AML-193 (cell line): ENCODE data around the gene TOMM20L.
"Not testable (repeated sequence)": the region's sequence is repeated elsewhere in the genome, so short reads cannot be mapped to it uniquely, and the experiment has no call there.

Experiments used
- DNase-seq, 2 experiments: peaks; one replicate each; lab custom pipeline; 2025; lab: John Stamatoyannopoulos, UW

Gene TOMM20L

GRCh38 chr14:58395812-58396788, at the start of gene TOMM20L:
Gene TOMM20L, plus strand, starts transcription at chr14:58395930. Its CDS starts 28 bp downstream, at chr14:58395958.
- DNase-seq: peak; percentile 66 to 68

DNA sequence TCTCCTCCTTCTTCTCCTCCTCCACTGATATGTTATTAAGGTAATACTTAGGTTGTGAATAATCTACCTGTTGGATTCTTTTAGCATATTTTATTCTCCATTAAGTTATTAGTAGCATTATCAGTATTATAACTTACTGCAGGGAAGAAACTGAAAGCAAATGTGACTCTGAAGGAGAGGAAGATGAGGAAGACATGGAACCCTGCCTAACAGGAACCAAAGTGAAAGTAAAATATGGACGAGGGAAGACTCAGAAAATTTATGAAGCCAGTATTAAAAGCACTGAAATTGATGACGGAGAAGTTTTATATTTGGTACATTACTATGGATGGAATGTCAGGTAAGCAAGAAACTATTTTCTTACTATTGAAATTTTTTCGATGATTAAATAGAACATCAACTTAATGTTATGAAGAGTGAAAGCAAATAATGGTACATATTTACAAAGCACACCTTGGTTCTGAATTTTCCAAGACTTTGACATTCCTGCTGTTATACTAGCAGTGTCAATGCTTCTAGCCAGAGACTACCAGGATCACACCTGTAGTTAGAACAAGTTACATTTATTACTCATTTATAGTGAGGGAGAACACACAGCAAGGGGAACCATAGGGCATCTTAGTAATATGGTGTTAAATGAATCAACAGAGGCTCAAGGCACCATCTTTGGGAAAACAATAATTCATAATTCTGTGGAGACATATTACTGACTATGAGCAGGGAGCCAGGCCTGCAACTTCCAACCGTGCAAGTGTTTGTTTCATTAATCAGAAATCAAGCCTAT, 42.0 kb upstream of the TOMM20L start:
- DNase-seq: no peak

- DNase-seq: no peak
Measured at GRCh38 chr14:58354808-58355207, 40.9 kb upstream of the TOMM20L start.

DNA sequence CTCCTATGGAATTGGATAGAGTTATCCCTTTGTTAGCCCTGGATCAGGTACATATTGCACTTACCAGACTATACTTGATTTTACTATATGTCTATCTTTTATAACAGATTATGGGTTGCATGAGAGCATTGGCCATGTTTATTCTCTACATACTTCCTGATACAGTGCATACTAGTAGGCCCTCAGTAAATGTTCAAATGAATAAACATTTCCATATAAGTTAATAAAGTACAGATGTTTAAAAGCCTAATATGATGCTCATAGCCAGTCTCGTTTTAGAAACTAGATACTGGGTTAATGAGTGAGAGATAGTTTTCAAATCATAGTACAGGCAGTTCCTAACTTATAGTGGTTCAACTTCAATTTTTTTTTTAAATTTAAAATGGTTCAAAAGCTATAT, 39.5 kb upstream of the TOMM20L start:
- DNase-seq: no peak

DNA sequence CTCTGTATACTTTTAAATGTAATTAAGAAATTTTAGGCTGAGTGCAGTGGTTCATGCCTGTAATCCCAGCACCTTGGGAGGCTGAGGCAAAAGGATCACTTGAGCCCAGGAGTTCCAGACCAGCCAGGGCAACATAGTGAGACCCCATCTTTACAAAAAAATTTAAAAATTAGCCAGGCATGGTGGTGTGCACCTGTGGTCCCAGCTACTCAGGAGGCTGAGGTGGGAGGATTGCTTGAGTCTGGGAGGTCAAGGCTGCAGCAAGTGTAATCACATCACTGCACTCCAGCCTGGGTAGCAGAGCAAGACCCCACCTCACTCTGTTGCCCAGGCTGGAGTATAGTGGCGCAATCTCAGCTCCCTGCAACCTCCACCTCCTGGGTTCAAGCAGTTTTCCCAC, 33.5 kb upstream of the TOMM20L start:
- DNase-seq: not testable (repeated sequence)

- peak; percentile 27 to 51 for DNase-seq
Measured at GRCh38 chr14:58362798-58363412, 32.8 kb upstream of the TOMM20L start.

- DNase-seq: no peak
Measured at GRCh38 chr14:58364316-58364715, 31.4 kb upstream of the TOMM20L start.

GRCh38 chr14:58367296-58367695, 28.4 kb upstream of the TOMM20L start:
- DNase-seq: no peak

- no peak for DNase-seq
Measured at GRCh38 chr14:58368956-58369355, 26.8 kb upstream of the TOMM20L start.

DNA sequence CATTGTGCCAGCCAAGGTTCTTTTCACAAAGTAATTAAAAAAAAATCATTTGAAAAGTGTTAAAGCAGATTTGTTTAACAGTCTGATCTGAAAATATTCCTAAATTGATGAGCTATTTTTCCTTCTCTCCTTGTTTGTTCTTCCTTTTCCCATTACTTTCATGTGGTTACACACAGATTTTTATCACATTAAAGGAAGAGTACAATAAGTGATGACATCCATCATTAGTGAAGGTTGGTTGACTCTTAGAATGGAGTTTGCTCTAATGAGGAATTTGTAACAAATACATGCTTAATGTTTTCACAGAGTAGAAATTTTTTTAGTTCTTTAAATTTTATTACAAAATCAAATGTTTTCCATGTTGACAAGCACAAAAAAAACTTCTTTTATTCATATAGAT, 18.9 kb upstream of the TOMM20L start:
- DNase-seq: no peak

GRCh38 chr14:58390830-58391229, 4.9 kb upstream of the TOMM20L start:
- DNase-seq: no peak

DNA sequence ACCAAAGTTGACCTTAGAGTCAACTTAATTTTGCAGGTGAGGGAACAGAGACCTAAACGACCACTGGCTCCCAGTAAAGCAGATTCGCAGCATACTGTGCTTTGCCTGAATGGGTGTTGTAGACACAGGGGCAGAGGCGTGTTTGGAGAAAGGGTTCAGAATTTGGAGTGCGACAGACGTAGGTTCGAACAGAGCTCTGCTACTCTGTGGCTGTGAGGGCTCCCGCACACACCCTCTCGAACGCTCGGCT, 243 bp upstream of the TOMM20L start:
- DNase-seq: no peak

- DNase-seq: no peak
Measured at GRCh38 chr14:58397156-58397555, 1.4 kb downstream of the TOMM20L start.

GRCh38 chr14:58398495-58398894, 2.8 kb downstream of the TOMM20L start:
- DNase-seq: no peak

DNA sequence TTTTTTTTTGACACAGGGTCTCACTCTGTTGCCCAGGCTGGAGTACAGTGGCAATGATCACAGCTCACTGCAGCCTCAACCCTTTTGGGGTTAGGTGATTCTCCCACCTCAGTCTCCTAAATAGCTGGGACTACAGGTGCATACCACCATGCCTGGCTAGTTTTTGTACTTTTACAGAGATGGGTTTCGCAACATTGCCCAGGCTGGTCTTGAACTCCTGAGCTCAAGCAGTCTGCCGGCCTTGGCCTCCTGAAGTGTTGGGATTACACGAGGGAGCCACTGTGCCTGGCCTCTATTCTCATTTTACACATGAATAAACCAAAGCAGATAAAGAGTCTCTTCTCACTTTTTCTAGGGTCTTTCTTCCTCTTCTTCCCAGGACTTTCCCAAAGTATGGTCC, 3.2 kb downstream of the TOMM20L start:
- DNase-seq: no peak

GRCh38 chr14:58401587-58401986, 5.9 kb downstream of the TOMM20L start:
- no peak for DNase-seq

- no peak for DNase-seq
Measured at GRCh38 chr14:58408681-58409215, 13.0 kb downstream of the TOMM20L start.

DNA sequence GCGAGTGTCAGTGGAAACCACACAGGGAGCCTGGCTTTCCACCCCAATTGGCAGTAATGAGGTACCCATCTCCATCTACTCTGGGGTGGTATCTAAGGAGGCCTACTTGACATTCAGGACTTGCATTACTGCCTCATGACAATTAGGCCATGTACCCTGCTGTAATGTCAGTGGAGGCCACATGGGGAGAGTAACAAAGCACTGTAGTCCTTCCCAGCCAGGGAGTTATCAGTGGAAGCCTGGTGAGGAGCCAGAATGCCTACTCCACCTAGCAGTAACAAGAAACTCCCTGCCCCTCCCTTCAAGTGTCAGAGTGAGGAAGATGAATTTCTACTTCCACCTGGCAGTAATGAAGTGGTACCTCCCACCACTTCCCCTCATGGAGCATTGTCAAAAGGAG, 19.1 kb downstream of the TOMM20L start:
- DNase-seq: no peak

GRCh38 chr14:58415636-58416547, 20.2 kb downstream of the TOMM20L start:
- DNase-seq: no peak

GRCh38 chr14:58416934-58417333, 21.2 kb downstream of the TOMM20L start:
- DNase-seq: not testable (repeated sequence)

DNA sequence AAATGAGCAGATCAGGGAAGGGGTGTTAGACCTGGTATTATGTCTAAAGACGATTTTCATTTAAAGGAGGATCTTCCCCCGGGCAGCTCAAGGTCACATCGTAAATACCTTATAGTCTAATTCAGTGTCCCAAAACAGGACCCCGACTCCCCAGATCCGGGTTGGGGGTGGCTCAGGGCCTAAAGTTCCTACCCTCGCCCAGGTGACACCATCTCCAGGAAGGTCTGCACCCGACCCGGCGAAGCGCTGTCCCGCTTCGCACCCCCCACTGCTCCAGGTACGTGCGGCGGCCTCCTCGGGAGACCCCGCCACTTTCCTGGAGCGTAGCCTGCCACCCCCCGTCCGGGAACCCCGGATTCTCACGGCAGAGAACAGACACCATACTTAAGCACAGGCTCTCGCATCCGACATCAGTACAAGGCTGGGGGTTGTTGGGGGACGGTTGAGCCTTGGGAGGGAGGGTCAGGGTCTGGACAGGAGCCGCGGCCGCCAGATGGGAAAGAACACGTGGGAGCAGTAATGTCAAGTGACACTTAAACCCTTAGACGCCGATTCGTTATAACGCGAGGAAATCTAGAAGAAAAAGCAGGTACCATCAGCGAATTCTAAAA, 31.0 kb downstream of the TOMM20L start:
- DNase-seq: peak; percentile 45 to 75
